Choroid plexus epithelial cell (primary cell): Measurements from ENCODE around the gene KRCC1.

Experiments used
- DNase-seq: peaks from one replicate; pipeline ENCODE4 v3.0.0-alpha.2; 2010; ENCODE audit warnings: low read depth
- H3K4me3 ChIP-seq: 2 replicates; pipeline ENCODE4 v1.5.1; 2011; ENCODE audit warnings: low read depth, mild to moderate bottlenecking, control low read depth, low read length, moderate library complexity
- CTCF ChIP-seq: conservative IDR thresholded peaks from 2 replicates; pipeline ENCODE4 v1.5.1; 2011; ENCODE audit warnings: low read depth, mild to moderate bottlenecking, control low read depth, inconsistent platforms, low read length, moderate library complexity

KRCC1 gene

GRCh38 chr2:88068044-88068443 lies 12.5 kb upstream of the KRCC1 start:
- DNase-seq = no peak
- TF ChIP-seq CTCF = no peak
- H3K4me3 ChIP-seq = no peak overlapping the region

- no peak for DNase-seq
- no peak within 1 kb of the TSS for H3K4me3 ChIP-seq
- TF ChIP-seq CTCF = no peak
These were observed 12.0 kb upstream of the KRCC1 start, which contains the start of gene SMYD1 for GRCh38 chr2:88067598-88067997. Gene SMYD1 (plus strand): TSS chr2:88067825. CDS start chr2:88067865, 40 bp downstream.

GRCh38 chr2:88067189-88067588 lies 11.6 kb upstream of the KRCC1 start:
- no peak for DNase-seq
- no peak overlapping the region for H3K4me3 ChIP-seq
- no peak for TF ChIP-seq CTCF

GRCh38 chr2:88066543-88066942 lies 11.0 kb upstream of the KRCC1 start:
- H3K4me3 ChIP-seq = no peak overlapping the region
- DNase-seq = no peak
- TF ChIP-seq CTCF = no peak

- no peak for TF ChIP-seq CTCF
- DNase-seq = no peak
- no peak overlapping the region for H3K4me3 ChIP-seq
These were observed 5.7 kb upstream of the KRCC1 start for GRCh38 chr2:88061295-88061694.

GRCh38 chr2:88060907-88061275 lies 5.3 kb upstream of the KRCC1 start:
- H3K4me3 ChIP-seq = no peak overlapping the region
- DNase-seq = no peak
- no peak for TF ChIP-seq CTCF

GRCh38 chr2:88059979-88060906 lies 4.7 kb upstream of the KRCC1 start:
- peak; percentile 58 for DNase-seq
- TF ChIP-seq CTCF = peak; percentile 91
- no peak overlapping the region for H3K4me3 ChIP-seq
